Measurements from ENCODE around the gene DCDC1.
"Not testable (repeated sequence)": the region's sequence is repeated elsewhere in the genome, so short reads cannot be mapped to it uniquely, and the experiment has no call there.

The DCDC1 gene

DNA sequence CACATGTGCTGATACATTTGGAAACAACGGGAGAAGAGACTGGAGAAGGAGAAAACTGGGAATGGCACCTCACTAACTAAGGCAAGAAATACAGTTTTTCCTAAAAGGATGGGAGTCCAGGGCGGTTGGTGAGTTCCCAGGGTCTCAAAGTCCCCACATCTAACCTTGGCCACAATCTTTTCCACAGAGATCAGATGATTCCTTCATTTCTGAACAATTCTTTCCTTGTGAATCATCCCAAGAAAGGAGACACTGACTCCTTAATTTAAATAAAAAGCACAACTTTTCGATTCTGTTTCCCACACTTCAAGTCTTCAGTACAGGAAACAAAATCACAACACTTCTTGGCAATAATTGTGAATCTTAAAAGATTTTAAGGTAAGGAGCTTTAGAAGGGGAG is 384.7 kb downstream of the DCDC1 start:
- Mint-ChIP-seq H3K27me3 (no peaks in the 10 kb centered on the region), H3K36me3 (ENCODE audit: low read depth) (no peaks in the 10 kb centered on the region), H3K4me3 (no peak overlapping the region), H3K4me1 (ENCODE audit: low read depth) (no peaks in the 10 kb centered on the region), H3K27ac (no peak overlapping the region), H3K9me3 (no peaks in the 10 kb centered on the region)

DNA sequence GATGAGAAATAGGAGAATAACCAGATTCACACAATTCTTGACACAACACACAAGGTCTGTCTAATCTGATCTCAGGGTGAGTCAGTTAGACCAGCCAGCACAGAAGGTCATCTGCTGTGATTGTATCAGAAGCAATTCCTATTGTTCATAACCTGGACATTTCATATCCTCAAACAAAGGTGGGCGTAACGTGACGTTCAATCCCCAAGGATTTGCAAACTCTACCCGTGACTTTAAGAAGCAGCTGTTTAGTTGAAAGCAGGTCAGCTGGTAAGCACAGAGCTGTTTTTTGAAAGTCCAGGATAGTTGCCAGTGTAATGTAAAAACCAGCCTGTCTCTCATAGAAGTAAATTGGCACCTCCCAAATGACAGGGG is 385.1 kb downstream of the DCDC1 start:
- Mint-ChIP-seq H3K4me1 (ENCODE audit: low read depth) (no peaks in the 10 kb centered on the region), H3K27me3 (no peaks in the 10 kb centered on the region), H3K36me3 (ENCODE audit: low read depth) (no peaks in the 10 kb centered on the region), H3K9me3 (no peaks in the 10 kb centered on the region), H3K27ac (no peak overlapping the region), H3K4me3 (no peak overlapping the region)

DNA sequence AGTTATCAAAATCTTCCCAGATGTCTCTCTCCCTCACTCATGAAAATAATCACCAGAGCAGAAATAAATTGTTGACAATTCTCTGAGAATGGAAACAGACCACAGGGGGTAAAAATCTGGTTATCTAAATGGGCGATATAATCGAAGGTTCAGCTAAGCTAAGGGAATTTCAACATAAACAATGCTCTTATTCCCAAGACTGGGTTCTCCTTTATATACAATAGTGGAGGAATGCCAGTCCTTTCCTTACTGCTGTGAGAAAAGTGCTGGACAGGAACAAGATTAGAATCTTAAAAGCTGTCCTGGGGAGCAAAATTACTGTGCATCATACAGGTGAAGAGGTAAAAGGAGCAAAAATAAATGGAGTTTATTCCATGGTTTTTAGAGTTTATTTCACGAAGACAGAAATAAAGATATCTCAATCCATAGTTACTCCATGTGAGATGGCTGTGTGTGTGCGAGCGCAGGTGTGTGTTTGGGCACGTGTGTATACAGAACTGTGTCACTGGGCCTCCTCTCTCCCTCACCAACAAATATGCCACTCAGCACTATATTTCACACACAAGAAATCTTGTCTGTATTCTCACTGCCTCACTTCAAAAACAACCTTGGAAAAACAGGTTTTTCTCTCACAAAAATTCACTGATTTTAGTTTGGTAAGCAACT is 385.6 kb downstream of the DCDC1 start:
- Mint-ChIP-seq H3K27ac (no peak overlapping the region), H3K4me1 (ENCODE audit: low read depth) (no peaks in the 10 kb centered on the region), H3K27me3 (no peaks in the 10 kb centered on the region), H3K4me3 (no peak overlapping the region), H3K9me3 (no peaks in the 10 kb centered on the region), H3K36me3 (ENCODE audit: low read depth) (no peaks in the 10 kb centered on the region)

DNA sequence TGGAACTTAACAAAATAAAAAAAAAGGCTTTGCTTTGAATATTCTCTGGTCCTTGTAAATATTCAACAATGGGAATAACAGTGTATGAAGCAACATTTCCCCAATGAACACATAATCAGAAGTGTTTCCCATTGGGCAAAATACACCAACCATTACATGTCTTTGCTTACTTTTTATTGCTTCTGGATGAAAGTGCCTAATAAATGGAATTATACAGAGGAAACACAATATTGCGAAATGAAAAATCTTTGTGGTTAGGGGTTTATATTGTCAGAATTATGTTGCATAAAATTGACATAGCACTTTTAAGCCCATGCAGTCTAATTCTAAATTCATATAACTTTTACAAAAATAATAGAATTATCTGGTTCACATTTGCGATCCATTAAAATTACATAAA is 386.4 kb downstream of the DCDC1 start:
- Mint-ChIP-seq H3K36me3 (ENCODE audit: low read depth) (no peaks in the 10 kb centered on the region), H3K27me3 (no peaks in the 10 kb centered on the region), H3K27ac (no peak overlapping the region), H3K4me1 (ENCODE audit: low read depth) (no peaks in the 10 kb centered on the region), H3K4me3 (no peak overlapping the region), H3K9me3 (no peaks in the 10 kb centered on the region)

DNA sequence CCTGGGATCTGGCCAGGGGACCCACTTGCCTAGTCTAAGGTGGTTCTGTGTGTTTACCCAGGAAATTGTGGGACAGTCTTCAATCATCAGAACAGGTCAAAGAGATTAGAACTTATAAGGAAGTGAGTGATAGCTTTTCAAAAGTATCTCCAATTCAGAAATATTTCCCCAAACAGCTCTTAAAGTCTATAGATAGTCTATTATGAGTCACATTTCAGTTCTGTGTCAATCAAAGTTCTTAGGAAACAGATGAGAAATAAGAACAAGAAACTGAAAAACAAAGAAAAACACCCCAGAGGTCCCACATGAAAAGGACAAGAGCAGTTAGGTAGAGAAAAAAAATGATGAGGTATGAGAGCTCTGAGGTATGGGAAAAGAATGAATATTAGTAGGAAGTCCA is 402.0 kb downstream of the DCDC1 start:
- Mint-ChIP-seq H3K4me1 (ENCODE audit: low read depth) (no peaks in the 10 kb centered on the region), H3K27ac (no peak overlapping the region), H3K4me3 (no peak overlapping the region), H3K9me3 (peaks cover 9% of the 10 kb centered on the region), H3K36me3 (ENCODE audit: low read depth) (no peaks in the 10 kb centered on the region), H3K27me3 (no peaks in the 10 kb centered on the region)

DNA sequence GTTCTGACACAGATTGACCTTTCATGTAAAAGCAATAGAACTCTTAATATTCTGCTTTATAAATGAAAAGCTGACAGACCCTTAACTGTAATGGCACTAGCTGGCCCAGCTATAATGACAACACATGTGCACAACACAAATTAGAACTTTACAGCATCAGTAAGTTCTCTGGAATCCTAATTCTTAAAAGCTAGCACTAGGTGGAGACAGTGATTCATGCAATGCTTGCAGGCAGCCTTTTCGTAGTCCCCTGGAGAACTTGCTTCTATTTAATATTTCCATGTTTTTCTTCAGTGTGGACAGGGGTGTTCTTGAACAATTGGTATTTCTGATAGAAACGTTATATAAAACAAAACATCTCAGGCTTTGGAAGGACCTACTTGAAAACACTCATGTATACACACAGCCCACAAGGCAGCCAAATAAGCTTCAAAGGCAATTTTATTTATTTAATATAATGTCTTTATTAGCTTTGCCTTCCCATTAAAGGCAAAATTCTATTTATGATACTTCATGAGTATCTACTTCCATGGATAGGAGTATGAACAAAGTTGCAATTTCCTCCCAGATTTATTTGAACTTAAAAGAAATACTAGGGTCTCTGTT is 409.0 kb downstream of the DCDC1 start:
- no peaks in the 10 kb centered on the region for H3K4me1 Mint-ChIP-seq (ENCODE audit: low read depth)
- H3K9me3 Mint-ChIP-seq = no peaks in the 10 kb centered on the region
- H3K4me3 Mint-ChIP-seq = no peak overlapping the region
- no peaks in the 10 kb centered on the region for H3K27me3 Mint-ChIP-seq
- H3K27ac Mint-ChIP-seq = no peak overlapping the region
- no peaks in the 10 kb centered on the region for H3K36me3 Mint-ChIP-seq (ENCODE audit: low read depth)

DNA sequence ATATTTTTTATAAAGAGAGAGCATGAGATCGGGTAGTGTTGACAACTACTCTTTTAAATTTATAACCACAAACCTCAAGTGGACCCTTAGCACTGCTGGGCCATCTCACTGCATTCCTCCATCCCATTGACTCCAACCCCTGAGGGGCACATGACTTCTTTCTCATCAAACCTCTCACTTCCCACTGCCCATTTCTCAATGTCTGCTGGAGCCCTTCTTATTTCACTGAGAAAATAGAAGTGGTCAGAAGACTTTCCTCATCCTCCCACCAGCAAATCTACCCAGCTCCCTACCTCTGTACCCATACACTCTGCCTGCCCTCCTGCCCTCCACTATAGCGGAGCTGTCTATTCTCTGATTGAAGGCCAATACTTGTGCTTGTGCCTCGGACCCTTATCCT is 412.8 kb downstream of the DCDC1 start:
- H3K4me3 Mint-ChIP-seq = no peak overlapping the region
- no peaks in the 10 kb centered on the region for H3K27me3 Mint-ChIP-seq
- no peaks in the 10 kb centered on the region for H3K4me1 Mint-ChIP-seq (ENCODE audit: low read depth)
- no peak overlapping the region for H3K27ac Mint-ChIP-seq
- no peaks in the 10 kb centered on the region for H3K36me3 Mint-ChIP-seq (ENCODE audit: low read depth)
- peaks cover 3% of the 10 kb centered on the region for H3K9me3 Mint-ChIP-seq

DNA sequence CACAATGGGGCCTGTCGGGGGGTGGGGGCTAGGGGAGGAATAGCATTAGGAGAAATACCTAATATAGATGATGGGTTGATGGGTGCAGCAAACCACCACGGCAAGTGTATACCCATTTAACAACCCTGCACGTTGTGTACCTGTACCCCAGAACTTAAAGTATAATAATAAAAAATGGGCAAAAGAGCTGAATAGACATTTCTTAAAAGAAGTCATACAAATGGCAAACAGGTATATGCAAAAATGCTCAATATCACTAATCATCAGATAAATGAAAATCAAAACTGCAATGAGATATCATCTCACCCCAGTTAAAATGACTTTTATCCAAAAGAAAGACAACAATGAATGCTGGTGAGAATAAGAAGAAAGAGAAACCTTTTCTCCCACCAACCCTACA is 419.7 kb downstream of the DCDC1 start:
- no peaks in the 10 kb centered on the region for H3K36me3 Mint-ChIP-seq (ENCODE audit: low read depth)
- H3K27ac Mint-ChIP-seq = no peak overlapping the region
- H3K9me3 Mint-ChIP-seq = peaks cover 7% of the 10 kb centered on the region
- H3K27me3 Mint-ChIP-seq = no peaks in the 10 kb centered on the region
- no peak overlapping the region for H3K4me3 Mint-ChIP-seq
- no peaks in the 10 kb centered on the region for H3K4me1 Mint-ChIP-seq (ENCODE audit: low read depth)

DNA sequence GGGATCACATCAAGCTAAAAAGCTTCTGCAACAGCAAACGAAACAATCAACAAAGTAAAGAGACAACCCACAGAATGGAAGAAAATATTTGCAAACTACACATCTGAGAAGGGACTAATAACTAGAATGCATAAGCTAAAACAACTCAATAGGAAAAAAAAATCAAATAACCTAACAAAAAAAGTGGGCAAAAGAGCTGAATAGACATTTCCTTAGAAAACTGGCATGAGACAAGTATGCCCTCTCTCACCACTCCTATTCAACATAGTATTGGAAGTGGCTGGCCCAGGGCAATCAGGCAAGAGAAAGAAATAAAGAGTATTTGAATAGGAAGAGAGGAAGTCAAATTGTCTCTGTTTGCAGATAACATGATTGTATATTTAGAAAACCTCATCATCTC is 421.8 kb downstream of the DCDC1 start:
- H3K4me1 Mint-ChIP-seq (ENCODE audit: low read depth); H3K27ac Mint-ChIP-seq; H3K36me3 Mint-ChIP-seq (ENCODE audit: low read depth); H3K9me3 Mint-ChIP-seq; H3K4me3 Mint-ChIP-seq; H3K27me3 Mint-ChIP-seq: not testable (repeated sequence)

DNA sequence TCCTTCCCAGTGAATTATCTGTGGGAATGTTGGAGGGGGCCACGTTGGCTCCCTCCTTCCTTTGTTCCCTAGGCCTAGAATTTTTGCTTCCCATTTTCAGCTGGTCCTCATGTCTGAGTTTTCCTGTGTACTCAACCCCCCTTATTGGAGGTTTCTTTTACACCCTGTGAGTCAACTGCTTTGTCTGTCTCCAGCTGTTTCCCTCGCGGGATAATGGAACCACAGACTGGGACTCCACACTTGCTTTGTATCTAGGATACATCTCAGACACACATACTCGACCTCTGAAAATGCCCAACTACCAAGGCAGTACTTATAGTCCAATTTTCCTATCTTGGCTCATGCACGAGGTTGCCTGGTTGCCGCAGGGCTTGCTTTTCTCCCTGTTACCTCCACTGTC is 430.7 kb downstream of the DCDC1 start:
- peaks cover 6% of the 10 kb centered on the region for H3K9me3 Mint-ChIP-seq
- H3K4me3 Mint-ChIP-seq = no peak overlapping the region
- no peaks in the 10 kb centered on the region for H3K27me3 Mint-ChIP-seq
- no peak overlapping the region for H3K27ac Mint-ChIP-seq
- no peaks in the 10 kb centered on the region for H3K36me3 Mint-ChIP-seq (ENCODE audit: low read depth)
- no peaks in the 10 kb centered on the region for H3K4me1 Mint-ChIP-seq (ENCODE audit: low read depth)

DNA sequence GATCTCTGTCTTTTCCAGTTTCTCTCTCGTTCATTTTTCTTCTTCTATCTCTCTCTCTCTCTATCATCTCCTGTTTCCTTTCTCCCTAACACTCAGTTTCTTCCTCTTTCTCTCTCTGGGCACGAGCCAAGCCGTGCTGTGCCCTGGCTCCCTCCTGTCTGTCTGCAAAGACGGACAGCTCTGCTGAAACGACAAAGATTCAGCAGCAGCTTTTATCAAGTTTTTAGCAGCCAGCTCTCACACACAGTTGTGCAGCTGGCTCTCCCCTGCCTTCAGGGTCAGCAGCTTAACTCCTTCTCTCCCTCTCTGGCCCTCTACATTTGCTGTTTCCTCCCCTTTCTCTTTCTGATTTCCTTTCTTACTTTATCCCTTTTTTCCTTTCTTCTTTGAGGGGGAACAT is 431.4 kb downstream of the DCDC1 start:
- H3K4me1 Mint-ChIP-seq (ENCODE audit: low read depth) = no peaks in the 10 kb centered on the region
- H3K4me3 Mint-ChIP-seq = no peak overlapping the region
- no peaks in the 10 kb centered on the region for H3K36me3 Mint-ChIP-seq (ENCODE audit: low read depth)
- H3K27me3 Mint-ChIP-seq = no peaks in the 10 kb centered on the region
- H3K27ac Mint-ChIP-seq = no peak overlapping the region
- H3K9me3 Mint-ChIP-seq = peaks cover 6% of the 10 kb centered on the region

DNA sequence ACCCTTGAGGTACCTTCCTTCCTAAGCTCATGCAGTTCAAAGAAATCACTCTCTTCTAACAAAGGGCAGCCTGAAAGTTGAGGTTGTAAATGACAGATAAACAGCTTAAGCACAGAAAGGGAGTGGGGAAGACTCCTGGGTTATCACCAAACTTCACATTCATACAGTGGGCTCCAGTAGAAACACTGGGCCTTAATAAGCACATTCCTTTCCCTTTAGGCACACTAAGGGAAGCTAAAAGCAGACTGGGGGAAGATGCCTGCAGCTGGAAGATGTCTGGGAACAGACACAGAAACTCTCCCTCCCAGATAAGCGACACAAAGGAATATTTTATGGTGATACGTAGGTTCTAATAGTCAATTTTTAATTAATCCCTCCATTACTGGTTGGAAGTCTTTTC is 433.0 kb downstream of the DCDC1 start:
- no peak overlapping the region for H3K4me3 Mint-ChIP-seq
- peaks cover 6% of the 10 kb centered on the region for H3K9me3 Mint-ChIP-seq
- H3K27me3 Mint-ChIP-seq = no peaks in the 10 kb centered on the region
- no peaks in the 10 kb centered on the region for H3K4me1 Mint-ChIP-seq (ENCODE audit: low read depth)
- no peak overlapping the region for H3K27ac Mint-ChIP-seq
- H3K36me3 Mint-ChIP-seq (ENCODE audit: low read depth) = no peaks in the 10 kb centered on the region

DNA sequence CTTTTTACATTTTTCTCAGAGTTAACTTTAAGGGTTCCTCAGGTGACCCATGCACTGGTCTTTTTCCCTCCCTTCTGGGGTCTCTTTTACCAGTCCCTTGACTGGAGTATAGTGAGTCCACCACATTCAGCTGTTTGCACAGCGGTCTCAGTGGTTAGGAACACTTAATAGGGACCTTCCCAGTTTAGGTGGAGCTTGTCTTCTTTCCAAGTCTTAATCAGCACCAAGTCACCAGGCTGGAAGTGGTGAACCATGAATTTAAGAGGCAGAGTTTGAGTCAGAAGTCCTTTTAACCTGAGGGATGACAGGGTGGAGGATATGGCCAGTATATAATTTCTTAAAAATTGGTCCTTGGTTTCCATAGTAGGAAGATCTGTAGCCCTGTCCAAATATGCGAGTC is 433.7 kb downstream of the DCDC1 start:
- no peak overlapping the region for H3K4me3 Mint-ChIP-seq
- peaks cover 6% of the 10 kb centered on the region for H3K9me3 Mint-ChIP-seq

DNA sequence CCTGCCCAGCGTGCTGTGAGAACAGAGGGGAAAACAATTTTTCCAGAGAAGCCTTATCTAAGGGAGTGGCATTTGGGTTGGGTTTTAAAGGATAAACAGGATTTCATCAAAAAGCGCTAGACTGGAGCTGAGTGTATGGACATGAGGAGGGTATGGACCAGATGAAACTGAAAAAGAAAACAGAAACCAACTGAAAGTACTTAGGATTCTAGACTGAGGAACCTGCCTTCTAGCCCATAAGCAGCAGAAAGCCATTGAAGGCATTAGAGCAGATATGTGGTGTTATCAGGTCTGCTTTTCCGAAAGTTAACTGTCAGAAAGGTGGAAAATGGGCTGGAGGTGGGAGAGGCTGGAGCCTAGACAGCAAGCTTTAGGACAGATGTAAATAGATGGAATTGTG is 443.4 kb downstream of the DCDC1 start:
- Mint-ChIP-seq H3K4me1 (ENCODE audit: low read depth) (no peaks in the 10 kb centered on the region), H3K27ac (no peak overlapping the region), H3K9me3 (no peaks in the 10 kb centered on the region), H3K36me3 (ENCODE audit: low read depth) (no peaks in the 10 kb centered on the region), H3K27me3 (no peaks in the 10 kb centered on the region), H3K4me3 (no peak overlapping the region)

More for the DNA sequence above, 433.7 kb downstream of the DCDC1 start:
- Mint-ChIP-seq H3K4me1 (ENCODE audit: low read depth) (no peaks in the 10 kb centered on the region), H3K36me3 (ENCODE audit: low read depth) (no peaks in the 10 kb centered on the region), H3K27me3 (no peaks in the 10 kb centered on the region), H3K27ac (no peak overlapping the region)

DNA sequence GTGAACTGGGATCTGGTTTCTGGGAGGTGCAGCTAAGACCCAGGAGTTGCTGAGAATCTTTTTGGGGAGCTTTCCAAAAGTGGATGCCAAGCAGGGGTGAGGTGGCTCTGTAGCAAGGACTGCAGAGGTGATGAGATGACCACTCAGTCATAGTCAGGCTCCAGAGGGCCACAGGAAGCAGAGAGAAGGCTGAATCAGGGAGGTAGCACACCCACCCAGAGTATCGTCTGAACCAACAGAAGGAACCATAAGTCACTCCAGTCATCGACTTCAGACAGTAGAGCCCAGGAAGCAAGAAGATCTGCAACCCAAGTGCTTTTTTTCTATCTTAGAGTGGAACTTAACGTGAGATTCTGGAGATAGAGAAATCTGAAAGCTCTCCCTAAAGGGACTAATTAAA is 447.7 kb downstream of the DCDC1 start:
- H3K36me3 Mint-ChIP-seq (ENCODE audit: low read depth) = no peaks in the 10 kb centered on the region
- no peak overlapping the region for H3K4me3 Mint-ChIP-seq
- H3K4me1 Mint-ChIP-seq (ENCODE audit: low read depth) = no peaks in the 10 kb centered on the region
- peaks cover 5% of the 10 kb centered on the region for H3K27me3 Mint-ChIP-seq
- no peaks in the 10 kb centered on the region for H3K9me3 Mint-ChIP-seq
- no peak overlapping the region for H3K27ac Mint-ChIP-seq

Data from stimulated activated naive CD8-positive, alpha-beta T cell treated with anti-CD3 and anti-CD28 coated beads, Interleukin-15, Interleukin-2, amounts not matched to agents 100 ng/mL and 50 ng/mL, for 24 hours (primary cell).